Epithelial cell of esophagus (primary cell): ENCODE results near the gene LMOD3.

ENCODE experiments used
- DNase-seq: peaks from one replicate; pipeline ENCODE4 v3.0.0; 2010; ENCODE audit warnings: low read depth
- H3K4me3 ChIP-seq: 2 replicates; pipeline ENCODE4 v1.5.1; 2011; ENCODE audit warnings: mild to moderate bottlenecking, low read length, control low read depth
- TF ChIP-seq, protein P1 (sequence below): IDR thresholded peaks from 2 replicates; pipeline ENCODE4 v1.5.1; 2011; ENCODE audit warnings: low read depth, mild to moderate bottlenecking, low read length, control low read depth, inconsistent platforms; ENCODE audit not compliant: insufficient read depth; ENCODE audit errors: missing control alignments

LMOD3 gene

DNA sequence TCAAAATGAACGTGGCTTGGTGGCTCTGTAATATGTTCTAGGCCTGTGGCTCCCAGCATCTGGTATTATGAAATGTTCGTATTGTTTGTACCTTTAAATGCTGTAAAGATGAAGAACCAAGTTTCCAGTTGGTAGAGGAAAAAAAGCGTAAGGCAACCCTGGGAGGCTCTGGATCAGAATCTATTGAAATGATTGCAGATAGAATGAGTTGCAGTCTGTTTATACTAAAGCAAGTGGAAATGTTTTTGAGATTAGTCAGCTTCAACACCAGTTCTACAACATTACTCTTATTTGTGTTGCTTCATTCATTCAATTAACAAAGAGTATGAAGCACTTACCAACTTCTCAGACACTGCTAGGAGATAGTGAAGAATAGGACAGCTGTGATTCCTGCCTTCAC lies 32.4 kb downstream of the LMOD3 start:
- H3K4me3 ChIP-seq: no peak overlapping the region
- DNase-seq: peak; percentile 89

DNA sequence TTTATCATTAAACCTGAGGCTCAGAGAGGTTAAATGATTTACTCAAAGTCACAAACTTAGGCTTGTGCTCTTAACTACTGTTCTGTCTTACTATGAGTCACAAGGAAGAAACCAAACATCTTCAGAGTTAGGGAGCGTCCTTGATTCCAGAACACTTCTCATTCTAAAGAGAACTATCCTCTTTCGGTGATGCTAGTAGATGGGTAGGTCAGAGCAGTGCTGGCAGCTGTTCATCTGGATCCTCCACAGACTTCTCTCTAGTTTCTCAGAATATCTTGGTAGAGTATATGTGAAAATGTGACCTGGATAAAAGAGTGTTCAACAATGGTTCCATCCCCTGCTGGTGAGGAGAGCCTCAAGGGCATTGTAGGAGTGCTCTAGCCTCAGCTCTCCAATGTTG lies 34.3 kb downstream of the LMOD3 start:
- no peak overlapping the region for H3K4me3 ChIP-seq
- TF ChIP-seq, protein P1, sequence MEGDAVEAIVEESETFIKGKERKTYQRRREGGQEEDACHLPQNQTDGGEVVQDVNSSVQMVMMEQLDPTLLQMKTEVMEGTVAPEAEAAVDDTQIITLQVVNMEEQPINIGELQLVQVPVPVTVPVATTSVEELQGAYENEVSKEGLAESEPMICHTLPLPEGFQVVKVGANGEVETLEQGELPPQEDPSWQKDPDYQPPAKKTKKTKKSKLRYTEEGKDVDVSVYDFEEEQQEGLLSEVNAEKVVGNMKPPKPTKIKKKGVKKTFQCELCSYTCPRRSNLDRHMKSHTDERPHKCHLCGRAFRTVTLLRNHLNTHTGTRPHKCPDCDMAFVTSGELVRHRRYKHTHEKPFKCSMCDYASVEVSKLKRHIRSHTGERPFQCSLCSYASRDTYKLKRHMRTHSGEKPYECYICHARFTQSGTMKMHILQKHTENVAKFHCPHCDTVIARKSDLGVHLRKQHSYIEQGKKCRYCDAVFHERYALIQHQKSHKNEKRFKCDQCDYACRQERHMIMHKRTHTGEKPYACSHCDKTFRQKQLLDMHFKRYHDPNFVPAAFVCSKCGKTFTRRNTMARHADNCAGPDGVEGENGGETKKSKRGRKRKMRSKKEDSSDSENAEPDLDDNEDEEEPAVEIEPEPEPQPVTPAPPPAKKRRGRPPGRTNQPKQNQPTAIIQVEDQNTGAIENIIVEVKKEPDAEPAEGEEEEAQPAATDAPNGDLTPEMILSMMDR: no peak
- peak; percentile 65 for DNase-seq

More for the DNA sequence above, 32.4 kb downstream of the LMOD3 start:
- TF ChIP-seq, protein P1: no peak

DNA sequence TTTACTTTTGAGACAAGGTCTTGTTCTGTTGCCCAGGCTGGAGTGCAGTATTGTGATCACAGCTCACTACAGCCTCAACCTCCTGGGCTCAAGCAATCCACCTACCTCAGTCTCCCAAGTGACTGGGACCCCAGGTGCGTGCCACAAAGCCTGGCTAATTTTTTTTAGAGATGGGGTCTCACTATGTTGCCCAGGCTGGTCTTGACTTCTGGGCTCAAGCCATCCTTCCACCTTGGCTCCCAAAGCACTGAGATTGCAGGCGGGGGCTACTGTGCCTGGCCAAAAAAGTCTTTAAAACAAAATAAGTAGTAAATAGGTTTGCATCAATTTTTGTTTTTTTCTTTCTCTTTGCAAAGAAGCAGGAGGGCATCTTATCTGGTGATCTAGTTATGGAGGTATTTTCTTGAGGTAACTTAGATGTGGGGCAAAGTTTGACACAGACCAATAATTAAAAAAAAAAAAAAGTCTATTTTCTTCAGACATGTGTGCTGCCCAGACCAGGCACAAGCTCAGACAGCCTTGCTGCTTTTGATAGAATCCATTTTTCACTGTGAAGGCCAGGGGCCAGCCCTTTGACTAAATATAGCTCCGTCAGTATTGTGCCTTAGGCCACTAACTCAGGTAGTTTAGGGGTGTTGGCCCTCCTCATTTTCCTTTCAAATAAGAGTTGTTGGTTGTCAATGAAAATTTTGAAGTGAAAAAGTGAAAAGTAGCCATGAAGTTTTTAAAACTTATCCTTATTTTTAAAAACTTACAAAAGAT lies 35.2 kb downstream of the LMOD3 start:
- TF ChIP-seq, protein P1: no peak
- no peak for DNase-seq
- peak overlapping the region; percentile 94 for H3K4me3 ChIP-seq

- TF ChIP-seq, protein P1: no peak
- H3K4me3 ChIP-seq: peak overlapping the region; percentile 94
- peak; percentile 97 for DNase-seq
Measured at GRCh38 chr3:69085833-69086722, 36.3 kb downstream of the LMOD3 start.

DNA sequence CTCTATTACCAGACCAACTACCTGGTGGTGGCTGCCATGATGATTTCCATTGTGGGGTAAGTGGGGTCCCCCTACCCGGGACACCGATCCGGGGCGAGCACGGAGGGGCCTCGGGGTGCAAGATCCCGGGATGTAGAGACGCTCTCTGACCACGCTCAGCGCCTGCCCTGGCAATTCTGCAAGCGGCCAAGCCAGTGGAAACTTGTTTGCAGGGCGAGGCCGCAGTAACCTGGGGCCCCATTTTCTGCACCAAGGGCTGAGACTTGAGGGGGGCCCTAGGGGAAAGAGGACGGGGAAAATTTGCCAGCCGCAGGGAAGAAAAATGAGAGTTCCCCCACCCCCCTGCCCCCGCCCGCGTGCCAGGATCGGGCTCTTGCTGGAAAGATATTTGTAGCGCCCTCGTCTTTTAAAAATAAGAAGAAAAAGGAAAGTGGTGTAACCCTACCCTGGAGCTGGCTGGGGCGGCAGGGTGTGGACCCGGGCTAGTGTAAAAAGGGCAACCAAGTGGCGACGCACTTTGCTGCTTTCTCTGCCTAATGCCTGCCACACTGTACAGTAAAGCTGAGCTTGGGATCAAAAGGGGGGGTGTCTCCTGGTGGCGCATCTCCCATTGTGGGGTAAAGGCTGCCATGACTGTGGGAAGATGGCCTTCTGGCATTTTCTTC lies 37.1 kb downstream of the LMOD3 start:
- peak; percentile 47 for DNase-seq
- TF ChIP-seq, protein P1: peak; percentile 6
- H3K4me3 ChIP-seq: peak overlapping the region; percentile 94

DNA sequence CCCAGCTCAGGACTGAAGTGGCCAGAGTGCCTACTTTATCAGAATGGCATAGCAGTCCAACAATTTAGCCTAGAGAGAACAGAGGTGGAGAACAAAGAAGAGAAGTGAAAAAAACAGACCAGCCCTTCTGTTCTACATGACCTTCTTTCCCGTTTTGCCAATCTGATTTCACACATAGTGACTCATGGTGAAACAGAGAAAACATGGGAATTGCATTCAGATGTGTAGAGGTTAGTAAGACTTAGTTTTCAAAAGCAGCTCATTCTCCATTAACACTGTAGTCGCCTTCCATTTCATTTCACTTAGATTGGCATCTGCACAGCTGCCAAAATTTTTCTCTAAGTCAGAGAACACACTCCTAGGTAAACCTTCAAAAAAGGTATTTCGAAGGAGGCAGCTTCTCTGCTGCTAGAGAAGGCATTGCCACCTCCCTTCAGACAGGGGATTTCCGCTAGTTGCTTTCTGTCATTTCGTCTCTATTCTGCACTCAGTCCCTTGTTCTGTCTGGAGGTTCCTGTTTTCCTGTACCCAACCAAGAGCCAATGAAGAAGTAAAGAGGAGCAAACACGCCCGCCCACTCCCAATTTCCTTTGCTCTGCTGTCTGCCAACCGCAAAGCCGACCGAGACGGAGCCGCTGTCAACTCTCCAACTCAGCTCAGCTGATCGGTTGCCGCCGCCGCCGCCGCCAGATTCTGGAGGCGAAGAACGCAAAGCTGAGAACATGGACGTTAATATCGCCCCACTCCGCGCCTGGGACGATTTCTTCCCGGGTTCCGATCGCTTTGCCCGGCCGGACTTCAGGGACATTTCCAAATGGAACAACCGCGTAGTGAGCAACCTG lies 37.8 kb downstream of the LMOD3 start, which contains the start of gene ARL6IP5:
Gene ARL6IP5 (plus strand): TSS at position 612 of the 842 bp plus-strand sequence. CDS start 111 bp downstream, at position 723.
- peak within 1 kb of the TSS; percentile 94 for H3K4me3 ChIP-seq
- TF ChIP-seq, protein P1: no peak
- peak; percentile 93 for DNase-seq
